ENCODE measurements around the gene HLA-B. TPM values are rescaled to one million over a fixed set of nuclear protein-coding genes. Genes with fewer than 3 reads are reported as not detected.
A peak's percentile ranks its signal among the peaks of the same experiment; 100 is the strongest.
"Not testable (repeated sequence)": the region's sequence is repeated elsewhere in the genome, so short reads cannot be mapped to it uniquely, and the experiment has no call there.

The HLA-B gene
- 100 to 1,000 TPM; 185 to 402 (median 277) TPM for total RNA-seq
- polyA plus RNA-seq, result 100 to 1,000 TPM; 138 to 237 (median 218) TPM
- long read RNA-seq, donor 1, transcript HLA-B-249 (8 exons, 1,547 nt), result major isoform, 62 of 86 reads
- long read RNA-seq, donor 1, partial matches to known transcripts, result 13 of 86 reads
- long read RNA-seq, donor 1, other reads (novel, unspliced or antisense), result 11 of 86 reads
- long read RNA-seq, donor 2, transcript HLA-B-249 (8 exons, 1,547 nt), result major isoform, 62 of 82 reads
- long read RNA-seq, donor 2, partial matches to known transcripts, result 16 of 82 reads
- long read RNA-seq, donor 2, other reads (novel, unspliced or antisense), result 2 of 82 reads

DNA sequence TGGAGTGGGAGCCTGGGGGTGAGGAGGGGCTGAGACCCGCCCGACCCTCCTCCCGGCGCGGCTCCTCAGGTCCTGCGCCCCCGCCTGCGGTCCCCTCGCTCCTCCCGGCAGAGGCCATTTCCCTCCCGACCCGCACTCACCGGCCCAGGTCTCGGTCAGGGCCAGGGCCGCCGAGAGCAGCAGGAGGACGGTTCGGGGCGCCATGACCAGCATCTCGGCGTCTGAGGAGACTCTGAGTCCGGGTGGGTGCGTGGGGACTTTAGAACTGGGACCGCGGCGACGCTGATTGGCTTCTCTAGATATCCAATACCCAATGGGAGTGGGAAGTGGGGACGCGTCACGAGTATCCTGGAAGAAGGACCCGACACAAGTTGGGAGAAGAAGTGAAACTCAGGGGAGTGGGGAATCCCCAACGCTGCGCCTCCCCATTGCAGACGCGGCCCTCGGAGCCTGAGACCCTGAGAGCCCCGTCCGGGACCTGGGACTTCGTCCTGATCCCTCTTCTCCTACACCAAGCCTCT is at the start of gene HLA-B:
HLA-B (minus strand) TSS at position 234 of the 521 bp plus-strand sequence; CDS start at position 213, 21 bp downstream.
- intact Hi-C loops (cut with DNase I), result no loop called here
- H3K4me1 ChIP-seq, result no peaks in the 10 kb centered on the region
- TF ChIP-seq, protein P1, sequence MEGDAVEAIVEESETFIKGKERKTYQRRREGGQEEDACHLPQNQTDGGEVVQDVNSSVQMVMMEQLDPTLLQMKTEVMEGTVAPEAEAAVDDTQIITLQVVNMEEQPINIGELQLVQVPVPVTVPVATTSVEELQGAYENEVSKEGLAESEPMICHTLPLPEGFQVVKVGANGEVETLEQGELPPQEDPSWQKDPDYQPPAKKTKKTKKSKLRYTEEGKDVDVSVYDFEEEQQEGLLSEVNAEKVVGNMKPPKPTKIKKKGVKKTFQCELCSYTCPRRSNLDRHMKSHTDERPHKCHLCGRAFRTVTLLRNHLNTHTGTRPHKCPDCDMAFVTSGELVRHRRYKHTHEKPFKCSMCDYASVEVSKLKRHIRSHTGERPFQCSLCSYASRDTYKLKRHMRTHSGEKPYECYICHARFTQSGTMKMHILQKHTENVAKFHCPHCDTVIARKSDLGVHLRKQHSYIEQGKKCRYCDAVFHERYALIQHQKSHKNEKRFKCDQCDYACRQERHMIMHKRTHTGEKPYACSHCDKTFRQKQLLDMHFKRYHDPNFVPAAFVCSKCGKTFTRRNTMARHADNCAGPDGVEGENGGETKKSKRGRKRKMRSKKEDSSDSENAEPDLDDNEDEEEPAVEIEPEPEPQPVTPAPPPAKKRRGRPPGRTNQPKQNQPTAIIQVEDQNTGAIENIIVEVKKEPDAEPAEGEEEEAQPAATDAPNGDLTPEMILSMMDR (IDR thresholded peaks at IDR 0.05), result no peak
- peaks cover 2 to 26% (median 10%) of the 10 kb centered on the region in 3 donors for H3K27me3 ChIP-seq (ENCODE audit: insufficient read depth in 3 of 3, low read length in 2 of 3)
- H3K4me3 ChIP-seq, result peak within 1 kb of the TSS; percentile 67
- peak within 1 kb of the TSS; percentile 74 for H3K27ac ChIP-seq
- DNase-seq, result peak; percentile 83 to 85
- no peaks in the 10 kb centered on the region for H3K9me3 ChIP-seq
- peak; percentile 91 to 97 (median 95) for ATAC-seq
- WGBS, 3 donors, result 0% methylated on average over 18 to 39 of the region's 39 CpGs
- peaks cover 0 to 3% of the 10 kb centered on the region in 2 donors for H3K36me3 ChIP-seq (ENCODE audit: insufficient read depth in 1 of 2, low read depth in 1 of 2)

DNA sequence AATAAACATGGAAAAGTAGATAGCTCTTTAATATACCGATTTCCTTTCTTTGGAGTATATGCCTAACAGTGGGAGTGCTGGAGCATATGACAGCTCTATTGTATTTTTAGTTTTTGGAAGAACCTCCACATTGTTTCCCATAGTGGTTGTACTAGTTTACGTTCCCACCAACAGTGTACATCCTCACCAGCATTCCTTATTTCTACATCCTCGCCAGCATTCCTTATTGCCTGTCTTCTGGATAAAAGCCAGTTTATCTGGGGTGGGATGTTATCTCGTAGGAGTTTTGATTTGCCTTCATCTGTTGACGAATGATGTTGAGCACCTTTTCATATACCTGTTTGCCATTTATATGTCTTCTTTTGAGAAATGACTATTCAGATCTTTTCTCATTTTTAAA is 49.0 kb upstream of the HLA-B start:
- intact Hi-C loops (cut with DNase I), result no loop called here
- H3K9me3 ChIP-seq, result no peaks in the 10 kb centered on the region
- no peak overlapping the region for H3K4me3 ChIP-seq
- H3K4me1 ChIP-seq, result peaks cover 28% of the 10 kb centered on the region
- no peaks in the 10 kb centered on the region for H3K27me3 ChIP-seq (ENCODE audit: insufficient read depth in 3 of 3, low read length in 2 of 3)
- TF ChIP-seq, protein P1 (IDR thresholded peaks at IDR 0.05), result no peak
- WGBS, 3 donors, result 72 to 80% (median 79%) methylated on average over 5 of the region's 5 CpGs
- ATAC-seq, result no peak
- H3K27ac ChIP-seq, result no peak overlapping the region
- DNase-seq, result no peak
- peaks cover 0 to under 1% of the 10 kb centered on the region in 2 donors for H3K36me3 ChIP-seq (ENCODE audit: insufficient read depth in 1 of 2, low read depth in 1 of 2)

DNA sequence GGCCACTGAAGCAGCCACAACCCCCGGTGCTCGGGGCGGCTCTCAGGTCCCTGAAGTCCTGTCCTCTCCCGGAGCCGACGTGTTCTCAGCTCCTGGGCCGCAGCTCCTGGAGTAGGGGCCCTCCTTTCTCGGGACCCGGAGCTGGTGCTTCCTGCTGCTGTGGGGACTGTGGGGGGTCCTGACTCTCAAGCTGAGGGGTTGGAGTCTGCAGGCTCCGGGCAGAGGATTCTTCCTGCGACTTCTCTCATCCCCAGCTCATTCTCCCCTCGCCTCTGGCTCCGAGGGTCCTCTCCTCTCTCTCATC is 47.0 kb upstream of the HLA-B start:
- ATAC-seq; H3K27me3 ChIP-seq (ENCODE audit: insufficient read depth in 3 of 3, low read length in 2 of 3); H3K9me3 ChIP-seq; H3K36me3 ChIP-seq (ENCODE audit: insufficient read depth in 1 of 2, low read depth in 1 of 2); DNase-seq; intact Hi-C loops (cut with DNase I): not testable (repeated sequence)
- WGBS, 3 donors, result 5 to 16% (median 10%) methylated on average over 12 to 13 of the region's 13 CpGs
- H3K4me3 ChIP-seq, result peak overlapping the region; percentile 75
- H3K4me1 ChIP-seq, result peaks cover 28% of the 10 kb centered on the region
- H3K27ac ChIP-seq, result peak overlapping the region; percentile 85

DNA sequence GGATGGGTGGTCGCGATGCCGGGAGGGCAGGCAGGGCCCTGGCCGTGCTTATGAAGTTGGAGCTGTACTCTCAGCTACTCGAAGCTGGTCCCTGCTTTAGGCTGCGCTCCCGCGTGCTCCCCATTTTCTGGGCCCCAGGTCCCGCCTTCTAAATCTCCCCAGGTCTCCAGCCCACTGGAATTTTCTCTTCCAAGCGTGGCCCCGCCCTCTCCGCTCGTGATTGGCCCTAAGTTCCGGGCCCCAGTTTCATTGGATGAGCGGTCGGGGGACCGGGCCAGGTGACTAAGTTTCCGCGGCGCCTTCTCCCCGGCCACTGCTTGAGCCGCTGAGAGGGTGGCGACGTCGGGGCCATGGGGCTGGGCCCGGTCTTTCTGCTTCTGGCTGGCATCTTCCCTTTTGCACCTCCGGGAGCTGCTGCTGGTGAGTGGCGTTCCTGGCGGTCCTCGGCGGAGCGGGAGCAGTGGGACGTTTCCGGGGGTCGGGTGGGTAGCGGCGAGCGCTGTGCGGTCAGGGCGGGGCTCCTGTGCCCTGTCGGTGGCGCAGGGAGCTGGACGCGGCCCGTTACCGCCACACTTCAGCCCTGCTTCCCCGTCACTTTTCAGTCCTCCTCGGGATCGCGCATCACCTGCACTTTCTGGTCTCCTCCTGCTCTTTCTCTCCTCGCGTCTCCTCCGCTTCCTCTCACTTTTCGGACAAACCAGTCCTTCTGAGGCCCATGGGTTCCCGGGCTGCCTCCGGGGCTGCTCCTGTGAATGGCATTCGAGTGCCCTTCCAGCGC is 46.5 kb upstream of the HLA-B start, which contains the start of gene MICA:
MICA (plus strand) TSS at position 313 of the 778 bp plus-strand sequence; CDS start at position 351, 38 bp downstream.
- ATAC-seq, result peak; percentile 82 to 85 (median 84)
- WGBS, 3 donors, result 0 to 1% (median 0%) methylated on average over 52 to 58 of the region's 58 CpGs
- Histone ChIP-seq H3K27me3 (ENCODE audit: insufficient read depth in 3 of 3, low read length in 2 of 3) (no peaks in the 10 kb centered on the region), H3K9me3 (no peaks in the 10 kb centered on the region), H3K4me3 (peak within 1 kb of the TSS; percentile 75), H3K36me3 (ENCODE audit: insufficient read depth in 1 of 2, low read depth in 1 of 2) (no peaks in the 10 kb centered on the region), H3K27ac (peak within 1 kb of the TSS; percentile 85), H3K4me1 (peaks cover 28% of the 10 kb centered on the region)
- peak; percentile 90 to 92 for DNase-seq
- TF ChIP-seq, protein P1 (IDR thresholded peaks at IDR 0.05), result no peak
- intact Hi-C loops (cut with DNase I), result no loop called here

Data from psoas muscle (tissue), 8 donors.